A549 (cell line): Measurements from ENCODE around the gene IGSF9B. TPM values are rescaled to one million over a fixed set of nuclear protein-coding genes. Genes with fewer than 3 reads are reported as not detected.

Experiments
- ATAC-seq, 2 experiments: fragments of 200-7000 bp in 1 of 2; fragments of >200 bp in 1 of 2; cut with Nextera tagmentation in 1 of 2; cut with Tn5 transposase in 1 of 2; 3 replicates each; pipeline versions ENCODE4 v1.8.0 to v1.9.1; 2018 to 2020; ENCODE audit warnings: mild to moderate bottlenecking in 1 of 2, moderate library complexity in 1 of 2
- CTCF ChIA-PET: fragments of 300-600 bp; sonication (Branson Sonifier 250); formaldehyde crosslinking; extraction: SDS; loops from one replicate; lab custom pipeline; 2021; ENCODE audit warnings: antibody characterized with exemption, inconsistent platforms; lab: Yijun Ruan, JAX
- POLR2A ChIA-PET: fragments of 350-600 bp; formaldehyde crosslinking; extraction: SDS; loops from one replicate; lab custom pipeline; 2021; ENCODE audit warnings: antibody characterized with exemption, inconsistent platforms; lab: Yijun Ruan, JAX
- DNase-seq, 2 experiments: peaks; one replicate each; pipeline versions ENCODE4 v3.0.0 to v3.0.0-alpha.2; 2011 to 2016; ENCODE audit warnings: low read depth in 1 of 2, low spot score in 1 of 2
- FAIRE-seq: peaks from 2 replicates; lab custom pipeline; 2011; peaks lifted over from hg19 to GRCh38; lab: Jason Lieb, UNC
- H3K27ac ChIP-seq, 2 experiments: fragments of >200 bp; sonication (Bioruptor Twin); formaldehyde crosslinking; 3 replicates each; pipeline ENCODE4 v1.5.1; 2016 to 2017
- H3K4me1 ChIP-seq: fragments of >200 bp; sonication (Bioruptor Twin); formaldehyde crosslinking; 3 replicates; pipeline ENCODE4 v1.6.1; 2016
- H3K4me2 ChIP-seq: fragments of >200 bp; sonication (Bioruptor Twin); formaldehyde crosslinking; 3 replicates; pipeline ENCODE4 v1.6.1; 2016
- H3K4me3 ChIP-seq: fragments of >200 bp; sonication (Bioruptor Twin); formaldehyde crosslinking; 3 replicates; pipeline ENCODE4 v1.5.1; 2016
- H3K9me3 ChIP-seq: fragments of >200 bp; sonication (Bioruptor Twin); formaldehyde crosslinking; 3 replicates; pipeline ENCODE4 v1.6.1; 2016
- ATOH8 ChIP-seq: fragments of 250-450 bp; sonication (Bioruptor Pico); IDR thresholded peaks from 2 replicates; pipeline ENCODE4 v1.5.0; 2020; ENCODE audit warnings: low read depth, mild to moderate bottlenecking, moderate library complexity
- BCL3 ChIP-seq: fragments of >200 bp; sonication (Bioruptor Twin); formaldehyde crosslinking; IDR thresholded peaks from 3 replicates; pipeline ENCODE4 v1.6.1; 2016
- CHD2 ChIP-seq: fragments of 150-350 bp; IDR thresholded peaks from 2 replicates; pipeline ENCODE4 v1.6.1; 2014; ENCODE audit warnings: low read length; ENCODE audit not compliant: partially characterized antibody
- EHF ChIP-seq: fragments of 250-450 bp; sonication (Bioruptor Pico); IDR thresholded peaks from 2 replicates; pipeline ENCODE4 v1.5.0; 2020; ENCODE audit warnings: mild to moderate bottlenecking
- EP300 ChIP-seq, 2 experiments: fragments of >200 bp; sonication (Bioruptor Twin); formaldehyde crosslinking; IDR thresholded peaks; 2 replicates in 1 of 2; 3 replicates in 1 of 2; pipeline ENCODE4 v1.6.1; 2016 to 2017
- FOSL2 ChIP-seq, 2 experiments: fragments of 450-650 bp in 1 of 2; fragments of >200 bp in 1 of 2; sonication (Bioruptor Twin) in 1 of 2; formaldehyde crosslinking; IDR thresholded peaks; 2 replicates each; pipeline versions ENCODE4 v1.5.0 to v1.6.1; 2016 to 2020; ENCODE audit warnings: mild to moderate bottlenecking in 1 of 2, moderate library complexity in 1 of 2
- HDAC2 ChIP-seq: fragments of 200-600 bp; sonication (generic); IDR thresholded peaks from 2 replicates; pipeline ENCODE4 v1.6.1; 2016
- HEYL ChIP-seq: fragments of 250-450 bp; sonication (Bioruptor Pico); IDR thresholded peaks from 2 replicates; pipeline ENCODE4 v1.8.0; 2021; ENCODE audit warnings: mild to moderate bottlenecking, moderate library complexity
- HOXB13 ChIP-seq: fragments of 250-450 bp; sonication (Bioruptor Pico); IDR thresholded peaks from 2 replicates; pipeline ENCODE4 v1.5.0; 2020; ENCODE audit warnings: low read depth, mild to moderate bottlenecking, moderate library complexity
- KDM5A ChIP-seq: fragments of 200-600 bp; sonication (generic); IDR thresholded peaks from 2 replicates; pipeline ENCODE4 v1.6.1; 2016; ENCODE audit warnings: antibody characterized with exemption, mild to moderate bottlenecking
- MAZ ChIP-seq: fragments of 150-350 bp; IDR thresholded peaks from 2 replicates; pipeline ENCODE4 v1.6.1; 2014; ENCODE audit warnings: antibody characterized with exemption, low read depth, low read length, borderline replicate concordance
- NFE2L2 ChIP-seq: fragments of 150-350 bp; conservative IDR thresholded peaks from 2 replicates; pipeline ENCODE4 v1.6.1; 2014; ENCODE audit warnings: low read length
- NPAS2 ChIP-seq: fragments of 250-450 bp; sonication (Bioruptor Pico); IDR thresholded peaks from 2 replicates; pipeline ENCODE4 v1.8.0; 2022; ENCODE audit warnings: mild to moderate bottlenecking, moderate library complexity, borderline replicate concordance
- RAD21 ChIP-seq, 2 experiments: fragments of >200 bp in 1 of 2; sonication (Bioruptor Twin) in 1 of 2; formaldehyde crosslinking in 1 of 2; IDR thresholded peaks in 1 of 2; conservative IDR thresholded peaks in 1 of 2; 2 replicates in 1 of 2; 3 replicates in 1 of 2; pipeline ENCODE4 v1.6.1; 2012 to 2018; ENCODE audit warnings: inconsistent platforms in 1 of 2
- RFX5 ChIP-seq: fragments of 450-650 bp; IDR thresholded peaks from 2 replicates; pipeline ENCODE4 v1.7.1; 2014; ENCODE audit warnings: antibody characterized with exemption, mild to moderate bottlenecking, moderate library complexity
- SMC3 ChIP-seq: fragments of >200 bp; sonication (Bioruptor Twin); formaldehyde crosslinking; IDR thresholded peaks from 3 replicates; pipeline ENCODE4 v1.6.1; 2018; ENCODE audit warnings: inconsistent platforms
- SREBF2 ChIP-seq: fragments of 450-650 bp; IDR thresholded peaks from 2 replicates; pipeline ENCODE4 v1.6.1; 2014; ENCODE audit warnings: mild to moderate bottlenecking, moderate library complexity
- TFCP2L1 ChIP-seq: fragments of 250-450 bp; sonication (Bioruptor Pico); IDR thresholded peaks from 2 replicates; pipeline ENCODE4 v1.5.0; 2021; ENCODE audit warnings: mild to moderate bottlenecking
- ZNF302 ChIP-seq: fragments of 250-450 bp; sonication (Bioruptor Pico); IDR thresholded peaks from 2 replicates; pipeline ENCODE4 v1.9.0; 2021; ENCODE audit warnings: inconsistent platforms, mild to moderate bottlenecking, moderate library complexity
- ZSCAN20 ChIP-seq: fragments of 250-450 bp; sonication (Bioruptor Pico); IDR thresholded peaks from 2 replicates; pipeline ENCODE4 v1.8.0; 2022; ENCODE audit warnings: mild to moderate bottlenecking, moderate library complexity
- WGBS: methylation state at CpG from one replicate; pipeline ENCODE4 v1.1.6; 2017; ENCODE audit errors: missing lambda C conversion rate; 5-methylcytosine and 5-hydroxymethylcytosine counted together
- polyA plus RNA-seq, 4 experiments: library from polyadenylated mRNA; depleted of rRNA in 3 of 4; stranded (reverse); fragments of >200 nt; fragmentation: RNase III in 1 of 4; extraction: RNeasy Plus Mini Kit Qiagen cat#74134 plus additional on column Dnase treatment in 1 of 4; gene quantifications; 2 replicates in 3 of 4; 3 replicates in 1 of 4; pipeline ENCODE4 v1.2.3, GENCODE V29; 2011 to 2017
- TF ChIP-seq, protein P1 (sequence below): fragments of 250-450 bp; sonication (Bioruptor Pico); IDR thresholded peaks from 2 replicates; pipeline ENCODE4 v1.5.0; 2021; ENCODE audit warnings: mild to moderate bottlenecking, moderate library complexity, borderline replicate concordance
- TF ChIP-seq, protein P2 (sequence below): fragments of 450-650 bp; IDR thresholded peaks from 2 replicates; pipeline ENCODE4 v1.6.1; 2014; ENCODE audit warnings: antibody characterized with exemption
- TF ChIP-seq, protein P3 (sequence below): IDR thresholded peaks from 2 replicates; pipeline ENCODE4 v1.6.1; 2012; ENCODE audit warnings: low read depth, borderline replicate concordance

IGSF9B gene
- polyA plus RNA-seq, 2 of the 4 experiments (the other 2 are of a cell fraction), result 0.41 to 0.61 TPM

DNA sequence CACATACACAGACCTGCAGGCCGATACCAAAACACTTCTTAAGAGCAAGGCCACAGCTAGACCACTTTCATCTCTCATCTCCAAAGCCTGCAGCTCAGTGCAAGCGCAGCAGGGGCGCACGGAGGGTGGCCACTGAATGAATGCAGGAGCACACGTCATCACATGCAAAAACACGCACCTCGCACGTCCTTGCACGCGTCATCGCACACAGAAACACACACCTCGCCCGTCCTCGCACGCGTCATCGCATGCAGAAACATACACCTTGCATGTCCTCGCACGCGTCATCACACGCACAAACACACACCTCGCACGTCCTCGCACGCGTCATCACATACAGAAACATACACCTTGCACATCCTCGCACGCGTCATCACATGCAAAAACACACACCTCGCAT is 17.2 kb downstream of the IGSF9B start:
- no peak for TF ChIP-seq RFX5
- TF ChIP-seq, protein P1, sequence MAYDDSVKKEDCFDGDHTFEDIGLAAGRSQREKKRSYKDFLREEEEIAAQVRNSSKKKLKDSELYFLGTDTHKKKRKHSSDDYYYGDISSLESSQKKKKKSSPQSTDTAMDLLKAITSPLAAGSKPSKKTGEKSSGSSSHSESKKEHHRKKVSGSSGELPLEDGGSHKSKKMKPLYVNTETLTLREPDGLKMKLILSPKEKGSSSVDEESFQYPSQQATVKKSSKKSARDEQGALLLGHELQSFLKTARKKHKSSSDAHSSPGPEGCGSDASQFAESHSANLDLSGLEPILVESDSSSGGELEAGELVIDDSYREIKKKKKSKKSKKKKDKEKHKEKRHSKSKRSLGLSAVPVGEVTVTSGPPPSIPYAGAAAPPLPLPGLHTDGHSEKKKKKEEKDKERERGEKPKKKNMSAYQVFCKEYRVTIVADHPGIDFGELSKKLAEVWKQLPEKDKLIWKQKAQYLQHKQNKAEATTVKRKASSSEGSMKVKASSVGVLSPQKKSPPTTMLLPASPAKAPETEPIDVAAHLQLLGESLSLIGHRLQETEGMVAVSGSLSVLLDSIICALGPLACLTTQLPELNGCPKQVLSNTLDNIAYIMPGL (CRISPR knock-in tag), result no peak
- TF ChIP-seq SMC3, result no peak
- POLR2A ChIA-PET, result no interaction called here
- H3K4me2 ChIP-seq, result no peak overlapping the region
- H3K4me3 ChIP-seq, result no peak overlapping the region
- no peaks in the 10 kb centered on the region for H3K4me1 ChIP-seq
- FAIRE-seq, result no peak
- 92% methylated on average over 30 of the region's 30 CpGs for WGBS
- no peaks in the 10 kb centered on the region for H3K9me3 ChIP-seq
- ATAC-seq, result no peak
- no peak overlapping the region for H3K27ac ChIP-seq
- CTCF ChIA-PET, result no interaction called here
- DNase-seq, result no peak

- DNase-seq (no peak), ATAC-seq (no peak), FAIRE-seq (no peak)
- H3K4me2 ChIP-seq, result no peak overlapping the region
- 79% methylated on average over 8 of the region's 8 CpGs for WGBS
- TF ChIP-seq, protein P2, sequence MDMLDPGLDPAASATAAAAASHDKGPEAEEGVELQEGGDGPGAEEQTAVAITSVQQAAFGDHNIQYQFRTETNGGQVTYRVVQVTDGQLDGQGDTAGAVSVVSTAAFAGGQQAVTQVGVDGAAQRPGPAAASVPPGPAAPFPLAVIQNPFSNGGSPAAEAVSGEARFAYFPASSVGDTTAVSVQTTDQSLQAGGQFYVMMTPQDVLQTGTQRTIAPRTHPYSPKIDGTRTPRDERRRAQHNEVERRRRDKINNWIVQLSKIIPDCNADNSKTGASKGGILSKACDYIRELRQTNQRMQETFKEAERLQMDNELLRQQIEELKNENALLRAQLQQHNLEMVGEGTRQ, result no peak
- TF ChIP-seq NFE2L2 (no peak), HDAC2 (no peak), KDM5A (no peak), RAD21 (conservative IDR thresholded peaks at IDR 0.05 in 1 of 2, IDR thresholded peaks at IDR 0.05 in 1 of 2) (no peak), EP300 (IDR thresholded peaks at IDR 0.05) (no peak), FOSL2 (IDR thresholded peaks at IDR 0.05) (no peak), FOSL2 (CRISPR knock-in tag; IDR thresholded peaks at IDR 0.05) (no peak), HEYL (no peak), ATOH8 (CRISPR knock-in tag) (no peak), ZNF302 (CRISPR knock-in tag) (no peak), CHD2 (no peak), BCL3 (no peak), MAZ (no peak), SREBF2 (no peak), HOXB13 (CRISPR knock-in tag) (no peak)
- ChIA-PET CTCF (interaction anchor here (3.4 kb wide), 1 partner anchor 11 kb away, joined by 13 read pairs; no protein-coding TSS in a partner anchor), POLR2A (no interaction called here)
- no peak overlapping the region for H3K27ac ChIP-seq
- H3K9me3 ChIP-seq, result no peaks in the 10 kb centered on the region
- H3K4me1 ChIP-seq, result no peaks in the 10 kb centered on the region
- no peak overlapping the region for H3K4me3 ChIP-seq
Observed at GRCh38 chr11:133938166-133938565, 18.6 kb downstream of the IGSF9B start.

GRCh38 chr11:133937468-133937867 is 19.3 kb downstream of the IGSF9B start:
- Histone ChIP-seq H3K4me1 (no peaks in the 10 kb centered on the region), H3K27ac (no peak overlapping the region), H3K4me3 (no peak overlapping the region), H3K4me2 (no peak overlapping the region), H3K9me3 (no peaks in the 10 kb centered on the region)
- no peak for DNase-seq
- POLR2A ChIA-PET, result no interaction called here
- ATAC-seq, result no peak
- FAIRE-seq, result no peak
- WGBS, result 77% methylated on average over 7 of the region's 16 CpGs
- CTCF ChIA-PET, result interaction anchor here (3.4 kb wide), 1 partner anchor 10 kb away, joined by 13 read pairs; no protein-coding TSS in a partner anchor
- no peak for TF ChIP-seq ZSCAN20
- no peak for TF ChIP-seq EP300 (IDR thresholded peaks at IDR 0.05)
- no peak for TF ChIP-seq EHF
- TF ChIP-seq, protein P2, result no peak
- no peak for TF ChIP-seq HEYL
- no peak for TF ChIP-seq TFCP2L1 (CRISPR knock-in tag)
- TF ChIP-seq, protein P3, sequence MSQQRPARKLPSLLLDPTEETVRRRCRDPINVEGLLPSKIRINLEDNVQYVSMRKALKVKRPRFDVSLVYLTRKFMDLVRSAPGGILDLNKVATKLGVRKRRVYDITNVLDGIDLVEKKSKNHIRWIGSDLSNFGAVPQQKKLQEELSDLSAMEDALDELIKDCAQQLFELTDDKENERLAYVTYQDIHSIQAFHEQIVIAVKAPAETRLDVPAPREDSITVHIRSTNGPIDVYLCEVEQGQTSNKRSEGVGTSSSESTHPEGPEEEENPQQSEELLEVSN, result no peak
- TF ChIP-seq ATOH8 (CRISPR knock-in tag), result no peak
- no peak for TF ChIP-seq NPAS2 (CRISPR knock-in tag)
